ENCODE results near the gene UBE2E3.

The UBE2E3 gene

DNA sequence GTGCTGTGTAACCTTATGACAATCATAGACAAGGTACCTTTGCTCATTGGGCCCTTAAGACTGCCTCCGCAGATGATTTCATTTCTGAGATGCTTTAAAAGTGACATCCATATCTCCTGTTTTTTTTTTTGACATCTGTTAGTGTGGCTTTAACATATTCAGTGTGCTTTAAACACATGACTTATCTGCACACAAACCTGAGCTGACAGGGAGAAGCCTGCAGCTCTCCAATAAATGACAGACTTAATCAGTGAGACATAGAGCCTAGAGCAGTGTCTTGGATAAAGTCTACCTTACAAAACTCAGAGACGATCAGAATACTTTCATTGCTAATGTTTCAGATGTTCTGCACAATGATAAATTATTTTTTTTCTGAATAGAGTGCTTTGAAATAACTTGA lies 130.7 kb downstream of the UBE2E3 start:
- TF ChIP-seq, protein P1, sequence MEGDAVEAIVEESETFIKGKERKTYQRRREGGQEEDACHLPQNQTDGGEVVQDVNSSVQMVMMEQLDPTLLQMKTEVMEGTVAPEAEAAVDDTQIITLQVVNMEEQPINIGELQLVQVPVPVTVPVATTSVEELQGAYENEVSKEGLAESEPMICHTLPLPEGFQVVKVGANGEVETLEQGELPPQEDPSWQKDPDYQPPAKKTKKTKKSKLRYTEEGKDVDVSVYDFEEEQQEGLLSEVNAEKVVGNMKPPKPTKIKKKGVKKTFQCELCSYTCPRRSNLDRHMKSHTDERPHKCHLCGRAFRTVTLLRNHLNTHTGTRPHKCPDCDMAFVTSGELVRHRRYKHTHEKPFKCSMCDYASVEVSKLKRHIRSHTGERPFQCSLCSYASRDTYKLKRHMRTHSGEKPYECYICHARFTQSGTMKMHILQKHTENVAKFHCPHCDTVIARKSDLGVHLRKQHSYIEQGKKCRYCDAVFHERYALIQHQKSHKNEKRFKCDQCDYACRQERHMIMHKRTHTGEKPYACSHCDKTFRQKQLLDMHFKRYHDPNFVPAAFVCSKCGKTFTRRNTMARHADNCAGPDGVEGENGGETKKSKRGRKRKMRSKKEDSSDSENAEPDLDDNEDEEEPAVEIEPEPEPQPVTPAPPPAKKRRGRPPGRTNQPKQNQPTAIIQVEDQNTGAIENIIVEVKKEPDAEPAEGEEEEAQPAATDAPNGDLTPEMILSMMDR (IDR thresholded peaks at IDR 0.05; ENCODE audit: low read depth, low read length) = no peak
- DNase-seq (ENCODE audit: low read depth, low spot score) = no peak
- no peak overlapping the region for H3K4me3 ChIP-seq (ENCODE audit: low read depth, low read length)
- in situ Hi-C loops (cut with HindIII; ENCODE audit: low sequenced_read_pairs) = no loop called here

DNA sequence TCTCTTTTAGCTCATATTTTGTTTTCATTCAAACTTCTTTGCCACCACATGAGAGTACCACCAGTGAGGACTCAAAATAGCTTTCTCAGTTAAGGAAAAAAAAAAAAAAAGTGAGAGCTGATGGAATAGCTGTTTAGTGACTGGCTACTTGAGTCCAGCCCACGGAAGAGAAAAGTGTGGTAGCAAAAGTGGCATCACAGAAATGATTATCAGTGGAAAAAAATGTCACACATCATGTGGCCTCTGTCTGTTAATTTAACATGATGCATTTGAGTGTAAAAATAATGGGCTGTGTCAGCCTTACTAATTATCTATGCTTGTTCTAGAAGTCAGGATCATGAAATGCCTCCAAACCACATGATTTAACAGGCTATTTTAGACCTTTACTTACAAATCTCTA lies 132.5 kb downstream of the UBE2E3 start:
- in situ Hi-C loops (cut with HindIII; ENCODE audit: low sequenced_read_pairs) = no loop called here
- no peak overlapping the region for H3K4me3 ChIP-seq (ENCODE audit: low read depth, low read length)
- no peak for DNase-seq (ENCODE audit: low read depth, low spot score)
- TF ChIP-seq, protein P1 (IDR thresholded peaks at IDR 0.05; ENCODE audit: low read depth, low read length) = no peak

Measured in astrocyte of the spinal cord (primary cell).